HCT116 (cell line): Measurements from ENCODE around the gene MAMSTR. TPM values are rescaled to one million over a fixed set of nuclear protein-coding genes. Genes with fewer than 3 reads are reported as not detected.

ENCODE experiments used
- ATAC-seq: fragments of 200-7000 bp; cut with Tn5 transposase; 2 replicates; pipeline ENCODE4 v1.9.1; 2020; ENCODE audit warnings: mild to moderate bottlenecking, moderate library complexity
- BruUV-seq: library from RNA; stranded (reverse); fragments of 400-500 nt; replicated peaks from 2 replicates; lab custom pipeline; 2021; lab: Mats Ljungman, UMichigan
- CTCF ChIA-PET: fragments of 300-600 bp; sonication (Branson Sonifier 250); formaldehyde crosslinking; loops from one replicate; lab custom pipeline; 2021; ENCODE audit warnings: antibody characterized with exemption; lab: Charles Lee
- POLR2A ChIA-PET: fragments of 300-600, 350-600 bp; sonication (Branson Sonifier 250); formaldehyde crosslinking; loops from one replicate; lab custom pipeline; 2021; ENCODE audit warnings: antibody characterized with exemption; lab: Charles Lee
- RAD21 ChIA-PET, 2 experiments: fragments of 300-600 bp; sonication (Branson Sonifier 250); formaldehyde crosslinking; loops; one replicate each; lab custom pipeline; 2023; ENCODE audit warnings: low total read pairs in 2 of 2; ENCODE audit not compliant: uncharacterized antibody in 2 of 2, unreplicated experiment in 2 of 2, low non-redundant PET in 1 of 2; lab: Charles Lee
- DNase-seq: peaks from one replicate; pipeline ENCODE4 v3.0.0-alpha.2; 2010; ENCODE audit warnings: low read depth, low spot score
- H2AFZ ChIP-seq: fragments of 200-600 bp; shearing (Covaris generic), sonication (generic); 2 replicates; pipeline ENCODE4 v1.6.1; 2017; ENCODE audit warnings: low read depth, mixed run types, mixed read lengths, antibody characterized with exemption, low read length; ENCODE audit not compliant: poor library complexity, severe bottlenecking
- H3K27ac ChIP-seq: 2 replicates; pipeline ENCODE4 v1.5.1; 2012; ENCODE audit warnings: low read depth, low read length
- H3K27me3 ChIP-seq: fragments of 200-600 bp; sonication (generic); 2 replicates; pipeline ENCODE4 v1.6.1; 2016; ENCODE audit warnings: mixed run types, low read length, mixed read lengths; ENCODE audit not compliant: insufficient read depth
- H3K36me3 ChIP-seq, 2 experiments: fragments of 200-500 bp in 1 of 2; fragments of 200-600 bp in 1 of 2; sonication (Bioruptor generic) in 1 of 2; sonication (generic) in 1 of 2; 2 replicates each; pipeline versions ENCODE4 v1.5.1 to v1.6.1; 2014 to 2016; ENCODE audit warnings: low read length in 2 of 2, inconsistent platforms in 1 of 2, mixed read lengths in 1 of 2, mixed run types in 1 of 2; ENCODE audit not compliant: insufficient read depth in 2 of 2, control insufficient read depth in 1 of 2
- H3K4me1 ChIP-seq, 2 experiments: fragments of 200-600 bp in 1 of 2; sonication (generic) in 1 of 2; 2 replicates each; pipeline versions ENCODE4 v1.5.1 to v1.6.1; 2012 to 2017; ENCODE audit warnings: low read length in 2 of 2, inconsistent platforms in 1 of 2, mild to moderate bottlenecking in 1 of 2, mixed read lengths in 1 of 2, mixed run types in 1 of 2, moderate library complexity in 1 of 2; ENCODE audit not compliant: insufficient read depth in 2 of 2, control insufficient read depth in 1 of 2
- H3K4me2 ChIP-seq: fragments of 200-600 bp; sonication (generic); 2 replicates; pipeline ENCODE4 v1.6.1; 2017; ENCODE audit warnings: mixed run types, low read length, mixed read lengths
- H3K4me3 ChIP-seq, 2 experiments: fragments of 200-600 bp in 1 of 2; sonication (generic) in 1 of 2; replicated peaks in 1 of 2; 2 replicates each; pipeline ENCODE4 v1.5.1; 2011 to 2016; ENCODE audit warnings: low read length in 2 of 2, control low read depth in 1 of 2, low read depth in 1 of 2, mild to moderate bottlenecking in 1 of 2, mixed read lengths in 1 of 2, mixed run types in 1 of 2
- H3K79me2 ChIP-seq: fragments of 200-600 bp; sonication (generic); 2 replicates; pipeline ENCODE4 v1.6.1; 2017; ENCODE audit warnings: mild to moderate bottlenecking, mixed run types, low read length, moderate library complexity, mixed read lengths; ENCODE audit not compliant: insufficient read depth
- H3K9ac ChIP-seq: fragments of 200-600 bp; sonication (generic); 2 replicates; pipeline ENCODE4 v1.6.1; 2016; ENCODE audit warnings: low read length, mixed read lengths
- H3K9me2 ChIP-seq: fragments of 200-600 bp; sonication (generic), shearing (Covaris generic); 2 replicates; pipeline ENCODE4 v1.6.1; 2017; ENCODE audit warnings: mixed run types, mild to moderate bottlenecking, moderate library complexity; ENCODE audit not compliant: insufficient read depth
- H3K9me3 ChIP-seq, 2 experiments: fragments of 200-500 bp in 1 of 2; fragments of 200-600 bp in 1 of 2; sonication (Bioruptor generic) in 1 of 2; sonication (generic) in 1 of 2; 2 replicates each; pipeline ENCODE4 v1.6.1; 2014 to 2017; ENCODE audit warnings: low read length in 2 of 2, mixed read lengths in 2 of 2, inconsistent platforms in 1 of 2, low read depth in 1 of 2, mild to moderate bottlenecking in 1 of 2, mixed run types in 1 of 2, moderate library complexity in 1 of 2; ENCODE audit not compliant: control insufficient read depth in 1 of 2, insufficient read depth in 1 of 2
- H4K20me1 ChIP-seq: fragments of 200-600 bp; sonication (generic), shearing (Covaris generic); 2 replicates; pipeline ENCODE4 v1.6.1; 2017; ENCODE audit warnings: mixed run types, mild to moderate bottlenecking, moderate library complexity; ENCODE audit not compliant: insufficient read depth
- POLR2A ChIP-seq: IDR thresholded peaks from 2 replicates; pipeline ENCODE4 v1.7.0; 2011; ENCODE audit warnings: borderline replicate concordance; ENCODE audit not compliant: insufficient read depth, insufficient read length; ENCODE audit errors: extremely low read depth
- POLR2AphosphoS5 ChIP-seq: IDR thresholded peaks from 2 replicates; pipeline ENCODE4 v1.6.1; 2011; ENCODE audit warnings: mild to moderate bottlenecking, low read depth, low read length, moderate library complexity
- SP1 ChIP-seq: IDR thresholded peaks from 2 replicates; pipeline ENCODE4 v1.6.1; 2012; ENCODE audit warnings: low read depth
- intact Hi-C: fragments of 100-400 bp; cut with micrococcal nuclease; formaldehyde crosslinking; loops from 2 replicates; pipeline ENCODE4 v1.10.0; 2022
- total RNA-seq: library from RNA; stranded (reverse); gene quantifications from one replicate; pipeline ENCODE4 v1.2.1, GENCODE V29; 2021; ENCODE audit not compliant: unreplicated experiment
- TF ChIP-seq, protein P1 (sequence below), 3 experiments: fragments of 200-600 bp in 1 of 3; sonication (generic) in 1 of 3; IDR thresholded peaks in 2 of 3; conservative IDR thresholded peaks in 1 of 3; 2 replicates each; pipeline ENCODE4 v1.5.1; 2012 to 2017; ENCODE audit warnings: low read depth in 2 of 3, low read length in 2 of 3, antibody characterized with exemption in 1 of 3, borderline replicate concordance in 1 of 3, control low read depth in 1 of 3, mild to moderate bottlenecking in 1 of 3, mixed read lengths in 1 of 3, mixed run types in 1 of 3, moderate library complexity in 1 of 3; ENCODE audit not compliant: insufficient read depth in 1 of 3
- TF ChIP-seq, protein P2 (sequence below): IDR thresholded peaks from 2 replicates; pipeline ENCODE4 v1.6.1; 2012; ENCODE audit warnings: low read depth
- TF ChIP-seq, protein P3 (sequence below): IDR thresholded peaks from 2 replicates; pipeline ENCODE4 v1.6.1; 2011; ENCODE audit warnings: mild to moderate bottlenecking, low read length, moderate library complexity; ENCODE audit not compliant: insufficient replicate concordance; ENCODE audit errors: extremely low read depth
- TF ChIP-seq, protein P4 (sequence below): IDR thresholded peaks from 2 replicates; pipeline ENCODE4 v1.6.1; 2012

MAMSTR gene
- total RNA-seq, 1 experiment from 2014 or later, result 1.3 TPM

DNA sequence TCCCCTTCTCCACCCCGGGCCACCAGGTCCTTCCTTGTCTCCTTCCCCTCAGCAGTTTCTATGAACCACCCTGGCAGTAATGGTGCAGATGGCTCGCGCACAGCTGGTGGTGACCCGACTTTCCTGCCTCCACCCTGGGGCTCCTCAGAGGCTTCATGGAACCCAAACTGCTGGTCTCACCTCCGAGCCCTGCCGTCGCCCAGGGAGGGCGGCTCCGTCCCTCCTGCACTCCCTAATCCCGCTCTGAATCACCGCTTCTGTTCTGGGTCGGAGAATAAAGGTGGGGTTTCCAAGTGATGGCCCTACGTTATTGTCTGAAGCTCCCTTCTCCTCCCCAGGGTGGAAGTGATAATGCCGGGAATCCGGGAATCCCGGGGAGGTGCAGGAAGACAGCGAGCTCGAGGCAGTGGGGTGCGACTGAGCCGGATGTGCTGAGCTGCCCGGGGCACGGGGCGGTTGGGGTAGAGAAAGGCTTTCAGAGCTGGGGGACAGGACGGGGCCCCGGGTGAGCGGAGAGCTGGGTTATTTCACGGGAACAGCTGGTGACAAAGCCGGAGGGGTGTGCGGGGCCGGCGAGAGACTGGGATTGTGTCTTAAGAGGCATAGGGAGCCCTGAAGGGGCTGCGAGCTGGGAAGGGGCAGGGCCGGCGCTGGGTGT lies 23.0 kb downstream of the MAMSTR start:
- Histone ChIP-seq H3K36me3 (no peaks in the 10 kb centered on the region), H3K27me3 (no peaks in the 10 kb centered on the region), H3K4me3 (peak overlapping the region; percentile 75 to 85), H3K9ac (peak overlapping the region; percentile 84), H3K9me2 (no peaks in the 10 kb centered on the region), H3K9me3 (no peaks in the 10 kb centered on the region), H3K79me2 (peaks cover 15% of the 10 kb centered on the region; the same call in 1 of the 2 replicates), H3K27ac (peak overlapping the region; percentile 83), H2AFZ (no peak overlapping the region), H3K4me1 (peaks cover 32 to 55% of the 10 kb centered on the region in 2 experiments), H3K4me2 (peak overlapping the region; percentile 100), H4K20me1 (no peaks in the 10 kb centered on the region)
- TF ChIP-seq POLR2A (peak; percentile 2), SP1 (no peak)
- BruUV-seq, result no TSS peak
- ATAC-seq (peak; percentile 52), DNase-seq (no peak)
- CTCF ChIA-PET, result interaction anchor here (0.7 to 1.9 kb wide), 5 partner anchors 16 to 305 kb away, joined by 3 to 12 read pairs (median 4); partner anchors contain the start of genes CA11 and KDELR1
- RAD21 ChIA-PET, result interaction anchor here in 1 of 2 experiments (1.4 to 1.7 kb wide), 2 partner anchors 17 to 21 kb away, joined by 4 read pairs; no protein-coding TSS in a partner anchor
- intact Hi-C loops, result no loop called here
- POLR2A ChIA-PET, result interaction anchor here (0.8 to 1.8 kb wide), 7 partner anchors 9 to 74 kb away, joined by 3 to 15 read pairs (median 4); partner anchors contain the start of gene CA11

DNA sequence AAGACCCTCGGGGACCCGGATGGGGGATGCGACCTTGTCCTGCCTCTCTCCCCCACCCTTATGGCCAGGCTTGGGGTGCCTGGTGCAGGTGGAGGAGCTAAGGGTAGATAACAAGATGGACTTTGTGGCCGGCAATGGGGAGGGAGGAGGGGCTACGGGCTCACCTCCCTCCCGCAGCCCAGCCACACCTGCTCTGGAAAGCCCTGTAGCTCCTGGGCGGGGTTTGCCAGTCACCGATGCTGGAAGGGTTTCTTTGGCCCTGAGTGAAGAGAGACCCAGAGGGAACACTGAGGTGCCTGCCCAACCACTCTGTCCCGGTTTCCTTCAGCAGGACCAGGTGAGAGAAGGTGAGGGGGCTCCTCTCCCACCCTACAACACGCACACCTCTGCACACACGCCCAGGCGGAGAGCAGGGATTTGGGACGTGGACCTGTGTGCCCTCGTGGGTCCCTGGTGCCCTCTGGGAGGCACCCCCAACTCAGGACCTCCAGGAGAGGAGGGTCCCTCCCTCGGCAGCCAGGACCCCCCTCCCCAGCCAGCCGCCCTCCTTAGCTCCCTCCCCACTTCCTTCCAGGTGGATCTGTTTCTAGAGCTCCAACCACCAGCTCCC lies 23.7 kb downstream of the MAMSTR start, which contains the start of gene FUT2:
FUT2 (plus strand) TSS at position 229 of the 610 bp plus-strand sequence. CDS start 6,986 bp downstream, outside the sequence.
- ATAC-seq, result peak; percentile 81
- Histone ChIP-seq H3K9ac (peak within 1 kb of the TSS; percentile 84), H3K36me3 (no peaks in the 10 kb centered on the region), H4K20me1 (no peaks in the 10 kb centered on the region), H3K9me2 (no peaks in the 10 kb centered on the region), H3K4me2 (peak within 1 kb of the TSS; percentile 100), H3K27me3 (no peaks in the 10 kb centered on the region), H3K9me3 (no peaks in the 10 kb centered on the region), H3K79me2 (peaks cover 15% of the 10 kb centered on the region; the same call in 1 of the 2 replicates), H3K27ac (peak within 1 kb of the TSS; percentile 83), H3K4me3 (peak within 1 kb of the TSS; percentile 75 to 85), H3K4me1 (peaks cover 32 to 55% of the 10 kb centered on the region in 2 experiments), H2AFZ (no peak within 1 kb of the TSS)
- DNase-seq, result no peak
- ChIA-PET CTCF (interaction anchor here (0.6 to 1.9 kb wide), 6 partner anchors 17 to 304 kb away, joined by 3 to 12 read pairs (median 4); partner anchors contain the start of genes CA11 and KDELR1), POLR2A (interaction anchor here (0.8 to 1.8 kb wide), 8 partner anchors 9 to 75 kb away, joined by 3 to 15 read pairs (median 4); partner anchors contain the start of gene CA11), RAD21 (interaction anchor here in 1 of 2 experiments (1.4 to 1.7 kb wide), 2 partner anchors 17 to 20 kb away, joined by 4 read pairs; no protein-coding TSS in a partner anchor)
- TSS peak; percentile 79 for BruUV-seq
- intact Hi-C loops, result no loop called here
- TF ChIP-seq, protein P1, sequence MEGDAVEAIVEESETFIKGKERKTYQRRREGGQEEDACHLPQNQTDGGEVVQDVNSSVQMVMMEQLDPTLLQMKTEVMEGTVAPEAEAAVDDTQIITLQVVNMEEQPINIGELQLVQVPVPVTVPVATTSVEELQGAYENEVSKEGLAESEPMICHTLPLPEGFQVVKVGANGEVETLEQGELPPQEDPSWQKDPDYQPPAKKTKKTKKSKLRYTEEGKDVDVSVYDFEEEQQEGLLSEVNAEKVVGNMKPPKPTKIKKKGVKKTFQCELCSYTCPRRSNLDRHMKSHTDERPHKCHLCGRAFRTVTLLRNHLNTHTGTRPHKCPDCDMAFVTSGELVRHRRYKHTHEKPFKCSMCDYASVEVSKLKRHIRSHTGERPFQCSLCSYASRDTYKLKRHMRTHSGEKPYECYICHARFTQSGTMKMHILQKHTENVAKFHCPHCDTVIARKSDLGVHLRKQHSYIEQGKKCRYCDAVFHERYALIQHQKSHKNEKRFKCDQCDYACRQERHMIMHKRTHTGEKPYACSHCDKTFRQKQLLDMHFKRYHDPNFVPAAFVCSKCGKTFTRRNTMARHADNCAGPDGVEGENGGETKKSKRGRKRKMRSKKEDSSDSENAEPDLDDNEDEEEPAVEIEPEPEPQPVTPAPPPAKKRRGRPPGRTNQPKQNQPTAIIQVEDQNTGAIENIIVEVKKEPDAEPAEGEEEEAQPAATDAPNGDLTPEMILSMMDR (IDR thresholded peaks at IDR 0.05 in 2 of 3, conservative IDR thresholded peaks at IDR 0.05 in 1 of 3; ENCODE audit: borderline replicate concordance in 1 of 3, insufficient read depth in 1 of 3, low read depth in 2 of 3, low read length in 2 of 3), result no peak
- TF ChIP-seq, protein P2, sequence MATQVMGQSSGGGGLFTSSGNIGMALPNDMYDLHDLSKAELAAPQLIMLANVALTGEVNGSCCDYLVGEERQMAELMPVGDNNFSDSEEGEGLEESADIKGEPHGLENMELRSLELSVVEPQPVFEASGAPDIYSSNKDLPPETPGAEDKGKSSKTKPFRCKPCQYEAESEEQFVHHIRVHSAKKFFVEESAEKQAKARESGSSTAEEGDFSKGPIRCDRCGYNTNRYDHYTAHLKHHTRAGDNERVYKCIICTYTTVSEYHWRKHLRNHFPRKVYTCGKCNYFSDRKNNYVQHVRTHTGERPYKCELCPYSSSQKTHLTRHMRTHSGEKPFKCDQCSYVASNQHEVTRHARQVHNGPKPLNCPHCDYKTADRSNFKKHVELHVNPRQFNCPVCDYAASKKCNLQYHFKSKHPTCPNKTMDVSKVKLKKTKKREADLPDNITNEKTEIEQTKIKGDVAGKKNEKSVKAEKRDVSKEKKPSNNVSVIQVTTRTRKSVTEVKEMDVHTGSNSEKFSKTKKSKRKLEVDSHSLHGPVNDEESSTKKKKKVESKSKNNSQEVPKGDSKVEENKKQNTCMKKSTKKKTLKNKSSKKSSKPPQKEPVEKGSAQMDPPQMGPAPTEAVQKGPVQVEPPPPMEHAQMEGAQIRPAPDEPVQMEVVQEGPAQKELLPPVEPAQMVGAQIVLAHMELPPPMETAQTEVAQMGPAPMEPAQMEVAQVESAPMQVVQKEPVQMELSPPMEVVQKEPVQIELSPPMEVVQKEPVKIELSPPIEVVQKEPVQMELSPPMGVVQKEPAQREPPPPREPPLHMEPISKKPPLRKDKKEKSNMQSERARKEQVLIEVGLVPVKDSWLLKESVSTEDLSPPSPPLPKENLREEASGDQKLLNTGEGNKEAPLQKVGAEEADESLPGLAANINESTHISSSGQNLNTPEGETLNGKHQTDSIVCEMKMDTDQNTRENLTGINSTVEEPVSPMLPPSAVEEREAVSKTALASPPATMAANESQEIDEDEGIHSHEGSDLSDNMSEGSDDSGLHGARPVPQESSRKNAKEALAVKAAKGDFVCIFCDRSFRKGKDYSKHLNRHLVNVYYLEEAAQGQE, result no peak
- TF ChIP-seq, protein P3, sequence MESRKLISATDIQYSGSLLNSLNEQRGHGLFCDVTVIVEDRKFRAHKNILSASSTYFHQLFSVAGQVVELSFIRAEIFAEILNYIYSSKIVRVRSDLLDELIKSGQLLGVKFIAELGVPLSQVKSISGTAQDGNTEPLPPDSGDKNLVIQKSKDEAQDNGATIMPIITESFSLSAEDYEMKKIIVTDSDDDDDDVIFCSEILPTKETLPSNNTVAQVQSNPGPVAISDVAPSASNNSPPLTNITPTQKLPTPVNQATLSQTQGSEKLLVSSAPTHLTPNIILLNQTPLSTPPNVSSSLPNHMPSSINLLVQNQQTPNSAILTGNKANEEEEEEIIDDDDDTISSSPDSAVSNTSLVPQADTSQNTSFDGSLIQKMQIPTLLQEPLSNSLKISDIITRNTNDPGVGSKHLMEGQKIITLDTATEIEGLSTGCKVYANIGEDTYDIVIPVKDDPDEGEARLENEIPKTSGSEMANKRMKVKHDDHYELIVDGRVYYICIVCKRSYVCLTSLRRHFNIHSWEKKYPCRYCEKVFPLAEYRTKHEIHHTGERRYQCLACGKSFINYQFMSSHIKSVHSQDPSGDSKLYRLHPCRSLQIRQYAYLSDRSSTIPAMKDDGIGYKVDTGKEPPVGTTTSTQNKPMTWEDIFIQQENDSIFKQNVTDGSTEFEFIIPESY, result no peak
- TF ChIP-seq, protein P4, sequence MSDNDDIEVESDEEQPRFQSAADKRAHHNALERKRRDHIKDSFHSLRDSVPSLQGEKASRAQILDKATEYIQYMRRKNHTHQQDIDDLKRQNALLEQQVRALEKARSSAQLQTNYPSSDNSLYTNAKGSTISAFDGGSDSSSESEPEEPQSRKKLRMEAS, result peak; percentile 22; the same call in 1 of the 2 replicates
- TF ChIP-seq POLR2AphosphoS5, result peak; percentile 96
